Activated T-helper 1 cell treated with anti-CD3 and anti-CD28 coated beads, Interleukin-2, amount 50 U/mL, for 16 hours (primary cell): ENCODE measurements around the gene DEFB131A.
"Not testable (repeated sequence)": the region's sequence is repeated elsewhere in the genome, so short reads cannot be mapped to it uniquely, and the experiment has no call there.

Experiments used
- DNase-seq, 2 donors: peaks; one replicate each; pipeline ENCODE4 v3.0.0-alpha.2; 2020; ENCODE audit warnings: low read depth in 1 of 2, low spot score in 1 of 2

The DEFB131A gene, protein sequence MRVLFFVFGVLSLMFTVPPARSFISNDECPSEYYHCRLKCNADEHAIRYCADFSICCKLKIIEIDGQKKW

DNA sequence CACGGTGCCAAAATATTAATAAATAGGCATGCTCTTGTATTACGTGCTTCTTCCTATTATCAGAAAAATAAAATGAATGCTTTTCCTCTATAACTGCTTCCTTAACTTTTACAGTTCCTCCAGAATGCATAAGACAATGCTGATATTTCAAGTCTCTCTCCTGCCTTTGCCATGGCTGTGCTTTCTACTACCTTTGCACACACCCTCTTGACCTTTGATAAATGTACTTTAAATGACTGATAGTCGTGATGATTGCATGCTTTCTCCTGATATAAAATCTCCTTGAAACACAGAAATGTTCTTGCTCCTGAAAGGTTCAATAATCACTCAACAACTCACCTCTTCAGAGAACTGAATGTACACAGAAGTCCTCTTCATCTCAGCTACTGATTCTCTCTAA is at the start of gene DEFB131A:
TSS of gene DEFB131A (plus strand) at position 301 of the 400 bp plus-strand sequence. CDS start 120 bp downstream, outside the sequence.
- DNase-seq = not testable (repeated sequence)

DNA sequence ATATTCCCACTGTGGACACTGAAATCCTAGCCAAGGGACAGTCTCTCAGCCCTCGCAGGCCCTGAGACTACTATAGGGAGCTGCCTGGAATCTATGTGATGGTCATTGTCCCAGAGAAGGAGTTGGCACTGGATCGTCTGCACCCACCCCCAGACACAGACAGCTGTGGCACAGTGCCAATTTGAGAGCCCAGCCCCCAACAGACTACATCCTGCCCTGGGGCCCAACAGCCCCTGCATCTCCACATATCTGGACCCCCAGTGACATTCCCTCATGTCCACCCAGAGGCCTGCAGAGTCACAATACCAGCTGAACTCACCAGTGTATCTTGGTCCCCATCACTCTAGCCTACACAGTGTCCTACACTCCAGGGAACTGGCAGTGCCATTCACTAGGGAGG is 38.4 kb upstream of the DEFB131A start:
- not testable (repeated sequence) for DNase-seq

DNA sequence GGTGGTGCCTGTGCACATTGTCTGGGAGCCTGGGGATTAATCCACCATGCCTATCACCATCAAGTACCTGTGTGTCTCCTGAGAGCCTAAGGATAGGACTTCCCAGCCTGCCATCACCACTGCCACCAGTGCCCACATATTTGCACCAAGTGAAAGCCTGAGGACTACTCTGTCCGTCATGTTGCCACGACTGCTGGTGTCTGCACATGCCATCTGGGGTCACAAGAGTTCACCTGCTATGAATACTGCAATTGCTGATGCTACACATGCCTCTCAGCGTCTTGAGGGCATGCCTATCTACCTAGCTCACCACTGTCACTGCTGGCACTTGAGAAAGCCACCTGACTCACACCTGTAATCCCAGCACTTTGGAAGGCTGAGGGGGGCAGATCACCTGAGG is 37.7 kb upstream of the DEFB131A start:
- DNase-seq = not testable (repeated sequence)

DNA sequence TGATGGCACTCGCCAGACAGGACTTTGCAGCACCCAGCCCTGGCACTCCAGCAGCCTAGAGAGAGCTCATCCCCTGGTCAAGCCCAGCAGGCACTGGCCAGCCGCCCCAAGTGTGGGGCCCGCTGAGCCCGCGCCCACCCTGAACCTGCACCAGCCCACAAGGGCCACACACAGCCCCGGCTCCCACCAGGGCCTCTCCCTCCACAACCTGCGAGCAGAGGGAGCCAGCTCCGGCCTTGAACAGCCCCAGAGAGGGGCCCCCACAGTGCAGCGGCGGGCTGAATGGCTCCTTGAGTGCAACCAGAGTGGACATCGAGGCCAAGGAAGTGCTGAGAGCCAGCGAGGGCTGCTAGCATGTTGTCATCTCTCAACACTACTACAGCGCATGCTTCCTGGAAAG is 34.4 kb upstream of the DEFB131A start:
- no peak for DNase-seq

DNA sequence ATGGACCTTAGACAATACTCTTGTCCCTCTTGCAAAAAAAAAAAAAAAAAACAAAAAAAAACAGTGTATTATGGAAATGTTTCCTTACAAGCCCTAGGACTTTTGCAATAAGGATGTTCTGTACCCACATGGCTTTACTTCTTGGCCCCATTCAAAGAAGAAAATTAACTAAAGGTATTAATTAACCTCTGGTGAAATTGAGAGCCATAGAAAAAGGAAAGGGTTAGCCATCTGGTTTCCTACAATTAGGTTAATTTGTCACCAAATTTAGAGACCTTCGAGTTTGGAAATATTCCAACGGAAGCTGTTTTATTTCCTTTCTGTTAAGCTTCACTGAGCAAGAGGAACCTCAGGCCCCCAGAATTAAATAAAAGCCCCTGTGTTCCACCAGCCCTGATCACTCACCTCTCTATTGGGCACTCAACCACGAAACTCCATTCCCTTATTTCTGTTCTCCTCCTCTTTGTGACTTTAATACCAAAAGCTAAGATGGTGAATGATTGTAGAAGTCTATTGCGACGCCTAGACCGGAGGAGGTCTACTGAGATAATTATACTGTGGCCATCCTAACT is 22.2 kb upstream of the DEFB131A start:
- not testable (repeated sequence) for DNase-seq

DNA sequence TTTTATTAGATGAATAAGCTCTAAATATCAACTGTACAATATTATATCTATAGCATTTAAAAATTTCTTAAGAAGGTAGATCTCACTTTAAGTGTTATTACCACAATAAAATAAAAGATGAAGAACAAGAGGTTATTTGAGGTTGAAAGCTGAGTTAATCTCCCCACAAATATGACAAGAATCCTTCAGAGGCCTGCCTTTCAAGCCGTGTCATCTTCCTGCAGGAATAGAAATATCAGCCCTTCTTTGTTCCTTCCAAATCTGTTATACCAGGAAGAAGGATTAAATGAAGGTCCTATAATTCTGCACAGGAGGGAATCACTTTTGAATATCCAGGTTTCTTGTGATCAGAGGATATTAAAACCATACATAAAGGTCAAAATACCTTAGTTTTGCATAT is 18.3 kb upstream of the DEFB131A start:
- not testable (repeated sequence) for DNase-seq

- DNase-seq = not testable (repeated sequence)
Measured at GRCh38 chr4:9430061-9430460, 14.2 kb upstream of the DEFB131A start.

DNA sequence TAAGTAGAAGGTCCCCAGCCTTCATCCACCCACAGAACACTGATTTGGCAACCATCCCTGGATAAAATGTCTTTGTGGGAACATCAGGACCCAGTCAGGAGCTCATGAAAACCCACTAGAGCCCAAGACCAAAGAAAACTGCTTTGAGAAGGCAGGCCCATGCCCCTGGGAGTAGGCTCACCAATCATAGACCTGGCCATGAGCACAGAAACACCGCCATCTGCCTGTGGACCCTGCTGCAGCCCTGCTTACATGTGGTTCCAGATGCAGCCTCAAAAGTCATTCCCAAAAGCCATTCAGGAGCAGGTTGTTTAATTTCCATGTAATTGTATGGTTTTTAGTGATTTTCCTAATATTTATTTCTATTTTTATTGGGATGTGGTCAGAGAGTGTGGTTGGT is 10.9 kb upstream of the DEFB131A start:
- DNase-seq = not testable (repeated sequence)

- DNase-seq = not testable (repeated sequence)
Measured at GRCh38 chr4:9436728-9437127, 7.5 kb upstream of the DEFB131A start.

GRCh38 chr4:9442355-9442754 is 1.9 kb upstream of the DEFB131A start:
- not testable (repeated sequence) for DNase-seq

DNA sequence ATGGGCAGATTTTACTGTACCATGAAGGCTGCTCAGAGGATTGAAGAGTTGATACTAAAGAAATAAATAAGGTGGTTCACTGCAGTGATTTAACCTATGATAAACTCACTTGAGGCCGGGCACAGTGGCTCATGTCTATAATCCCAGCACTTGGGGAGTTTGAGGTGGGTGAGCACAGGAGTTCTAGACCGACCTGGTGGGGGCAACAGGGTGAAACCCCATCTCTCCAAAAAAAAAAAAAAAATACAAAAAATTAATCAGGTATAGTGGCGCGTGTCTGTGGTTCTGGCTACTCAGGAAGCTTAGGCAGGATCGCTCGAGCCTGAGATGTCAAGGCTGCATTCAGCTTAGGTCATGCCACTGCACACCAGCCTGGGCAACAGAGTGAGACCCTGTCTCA is 467 bp downstream of the DEFB131A start:
- DNase-seq = not testable (repeated sequence)

- not testable (repeated sequence) for DNase-seq
Measured at GRCh38 chr4:9452251-9452650, 8.0 kb downstream of the DEFB131A start.

DNA sequence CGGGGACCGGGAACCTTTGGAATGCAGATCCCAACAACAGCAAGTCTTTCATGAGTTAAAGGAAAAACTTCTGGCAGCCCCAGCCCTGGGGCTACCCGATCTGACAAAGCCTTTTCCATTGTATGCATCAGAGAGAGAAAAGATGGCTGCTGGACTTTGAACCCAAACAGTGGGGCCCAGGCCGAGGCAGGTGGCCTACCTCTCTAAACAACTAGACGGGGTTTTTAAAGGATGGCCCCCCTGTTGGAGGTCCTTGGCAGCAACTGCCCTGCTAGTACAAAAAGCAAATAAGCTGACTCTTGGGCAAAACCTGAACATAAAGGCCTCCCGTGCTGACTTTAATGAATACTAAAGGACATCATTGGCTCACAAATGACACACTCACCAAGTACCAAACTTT is 10.1 kb downstream of the DEFB131A start:
- DNase-seq = not testable (repeated sequence)

GRCh38 chr4:9455046-9455445 is 10.8 kb downstream of the DEFB131A start:
- not testable (repeated sequence) for DNase-seq

DNA sequence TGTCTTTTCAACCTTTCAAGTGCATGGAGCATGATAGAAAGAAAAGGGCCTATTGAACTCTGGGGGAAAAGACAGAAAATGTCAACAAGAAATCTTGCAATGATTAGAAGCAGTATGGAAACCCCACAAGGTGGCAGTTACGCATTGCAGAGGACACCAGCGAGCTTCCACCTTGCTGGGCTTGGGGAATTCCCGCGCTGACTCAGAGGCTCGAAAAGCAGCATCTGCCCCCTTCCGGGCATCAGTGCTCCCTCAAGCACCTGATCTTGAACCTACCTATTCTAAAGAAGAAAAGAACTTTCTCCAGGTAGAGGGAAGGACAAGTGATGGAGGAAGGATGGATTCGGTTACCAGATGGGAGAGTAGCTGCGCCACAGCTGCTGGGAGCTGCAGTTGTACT is 35.3 kb downstream of the DEFB131A start:
- DNase-seq = not testable (repeated sequence)

DNA sequence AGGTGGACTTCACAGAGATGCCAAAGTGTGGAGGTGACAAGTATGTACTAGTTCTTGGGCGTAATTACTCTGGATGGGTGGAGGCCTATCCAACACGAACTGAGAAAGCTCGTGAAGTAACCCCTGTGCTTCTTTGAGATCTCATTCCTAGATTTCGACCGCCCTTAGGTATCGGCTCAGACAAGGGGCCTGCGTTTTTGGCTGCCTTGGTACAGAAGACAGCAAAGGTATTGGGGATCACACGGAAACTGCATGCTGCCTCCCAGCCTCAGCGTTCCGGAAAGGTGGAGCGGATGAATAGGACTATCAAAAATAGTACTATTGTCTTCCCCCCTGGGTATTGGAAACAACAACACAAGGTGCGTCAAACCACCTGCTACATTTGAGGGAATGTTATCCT is 35.9 kb downstream of the DEFB131A start:
- not testable (repeated sequence) for DNase-seq

DNA sequence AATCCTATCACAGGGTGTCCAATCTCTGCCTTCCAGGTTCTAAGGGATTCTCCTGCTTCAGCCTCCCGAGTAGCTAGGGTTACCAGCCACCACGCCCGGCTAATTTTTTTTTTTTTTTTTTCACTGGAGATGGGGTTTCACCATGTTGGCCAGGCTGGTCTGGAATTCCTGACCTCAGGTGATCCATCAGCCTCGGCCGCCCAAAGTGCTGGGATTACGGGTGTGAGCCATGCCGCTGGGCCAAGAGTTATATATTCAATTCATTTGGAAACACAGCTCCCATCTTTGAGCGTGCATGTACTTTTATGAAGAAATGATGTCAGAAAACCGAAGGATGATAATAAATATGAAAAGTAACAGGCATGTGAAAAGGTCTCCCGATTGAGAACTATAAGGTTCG is 38.7 kb downstream of the DEFB131A start:
- not testable (repeated sequence) for DNase-seq

DNA sequence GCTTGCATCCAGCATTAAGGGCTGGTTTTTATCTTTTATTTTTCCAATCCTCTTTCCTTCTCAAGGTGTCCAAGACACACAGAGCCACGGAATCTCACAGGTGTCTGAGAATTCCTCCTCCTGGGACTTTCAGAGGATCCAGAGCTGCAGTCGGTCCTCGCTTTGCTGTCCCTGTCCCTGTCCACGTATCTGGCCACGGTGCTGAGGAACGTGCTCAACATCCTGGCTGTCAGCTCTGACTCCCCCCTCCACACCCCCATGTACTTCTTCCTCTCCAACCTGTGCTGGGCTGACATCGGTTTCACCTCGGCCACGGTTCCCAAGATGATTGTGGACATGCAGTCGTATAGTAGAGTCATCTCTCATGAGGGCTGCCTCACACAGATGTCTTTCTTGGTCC is 39.5 kb downstream of the DEFB131A start:
- not testable (repeated sequence) for DNase-seq

GRCh38 chr4:9486880-9487279 is 42.7 kb downstream of the DEFB131A start:
- DNase-seq = not testable (repeated sequence)

DNA sequence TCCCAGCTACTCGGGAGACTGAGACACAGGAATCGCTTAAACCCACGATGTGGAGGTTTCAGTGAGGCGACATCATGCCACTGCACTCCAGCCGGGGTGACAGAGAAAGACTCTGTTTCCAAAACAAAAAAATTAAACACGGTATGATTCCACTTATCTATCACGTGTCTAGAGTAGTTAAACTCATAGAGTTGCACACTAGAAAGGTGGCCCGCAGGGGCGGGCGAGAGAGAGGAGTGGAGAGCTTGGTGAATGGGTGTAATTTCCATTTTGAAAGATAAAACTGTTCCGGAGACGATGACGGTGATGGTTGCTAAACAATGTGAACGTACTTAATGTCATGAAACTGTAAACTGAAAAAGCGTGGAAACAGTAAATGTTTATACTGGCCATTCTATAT is 44.6 kb downstream of the DEFB131A start:
- not testable (repeated sequence) for DNase-seq

GRCh38 chr4:9490496-9490895 is 46.3 kb downstream of the DEFB131A start:
- not testable (repeated sequence) for DNase-seq

DNA sequence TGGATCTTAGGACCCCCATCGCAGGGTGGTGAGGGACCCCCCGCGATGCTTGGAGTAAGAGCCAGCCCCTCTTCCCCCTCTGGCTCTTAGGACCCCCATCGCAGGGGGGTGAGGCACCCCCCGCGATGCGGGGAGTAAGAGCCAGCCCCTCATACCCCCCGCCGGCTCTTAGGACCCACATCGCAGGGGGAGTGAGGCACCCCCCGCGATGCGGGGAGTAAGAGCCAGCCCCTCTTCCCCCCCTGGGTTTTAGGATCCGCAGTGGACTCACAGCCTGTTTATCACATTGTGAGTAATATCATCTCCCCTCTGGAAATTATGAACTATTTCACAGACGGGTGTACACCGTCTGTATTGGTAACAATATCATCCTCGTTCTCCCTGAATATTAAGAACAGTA is 46.8 kb downstream of the DEFB131A start:
- not testable (repeated sequence) for DNase-seq

- not testable (repeated sequence) for DNase-seq
Measured at GRCh38 chr4:9493589-9493988, 49.4 kb downstream of the DEFB131A start.
